ENCODE measurements around the gene LOXL4. TPM values are rescaled to one million over a fixed set of nuclear protein-coding genes. Genes with fewer than 3 reads are reported as not detected.

The LOXL4 gene
- total RNA-seq, 1 experiment from 2014 or later: 1.3 TPM

- H3K9me3 ChIP-seq (ENCODE audit: control insufficient read depth in 1 of 2, insufficient read depth in 1 of 2, low read depth in 1 of 2, low read length in 2 of 2): no peaks in the 10 kb centered on the region
- intact Hi-C loops (cut with micrococcal nuclease): no loop called here
- no peaks in the 10 kb centered on the region for H3K79me2 ChIP-seq (ENCODE audit: insufficient read depth, low read length)
- peaks cover 17% of the 10 kb centered on the region in 2 experiments for H3K4me1 ChIP-seq (ENCODE audit: control insufficient read depth in 1 of 2, insufficient read depth in 2 of 2, low read length in 2 of 2)
- no peaks in the 10 kb centered on the region for H3K36me3 ChIP-seq (ENCODE audit: control insufficient read depth in 1 of 2, insufficient read depth in 2 of 2, low read length in 2 of 2)
- peaks cover 42% of the 10 kb centered on the region; the same call in 1 of the 2 replicates for H3K27me3 ChIP-seq (ENCODE audit: insufficient read depth, low read length)
- H2AFZ ChIP-seq (ENCODE audit: low read depth, low read length, poor library complexity, severe bottlenecking): no peak overlapping the region
- RAD21 ChIA-PET (ENCODE audit: low non-redundant PET in 1 of 2, low total read pairs in 2 of 2, uncharacterized antibody in 2 of 2, unreplicated experiment in 2 of 2): no interaction called here
- no peak overlapping the region for H3K4me3 ChIP-seq (replicated peaks in 1 of 2; ENCODE audit: low read depth in 1 of 2, low read length in 2 of 2)
- ATAC-seq: peak; percentile 33; the same call in 1 of the 2 replicates
- no peaks in the 10 kb centered on the region for H4K20me1 ChIP-seq (ENCODE audit: insufficient read depth)
- POLR2A ChIA-PET: no interaction called here
- TF ChIP-seq RAD21 (IDR thresholded peaks at IDR 0.05; ENCODE audit: low read depth) (no peak), SIN3A (IDR thresholded peaks at IDR 0.05; ENCODE audit: low read depth) (no peak), CBX3 (IDR thresholded peaks at IDR 0.05; ENCODE audit: low read depth) (no peak), EZH2 (IDR thresholded peaks at IDR 0.05) (no peak), POLR2AphosphoS5 (IDR thresholded peaks at IDR 0.05; ENCODE audit: low read depth, low read length) (no peak), ZNF274 (IDR thresholded peaks at IDR 0.05; ENCODE audit: low read depth, low read length) (no peak), POLR2A (IDR thresholded peaks at IDR 0.05; ENCODE audit: borderline replicate concordance, extremely low read depth, insufficient read depth, insufficient read length) (no peak), EGR1 (IDR thresholded peaks at IDR 0.05; ENCODE audit: low read depth) (no peak), SRF (IDR thresholded peaks at IDR 0.05; ENCODE audit: low read depth) (no peak), ZBTB33 (IDR thresholded peaks at IDR 0.05; ENCODE audit: extremely low read depth, insufficient replicate concordance, low read length) (no peak), SP1 (IDR thresholded peaks at IDR 0.05; ENCODE audit: low read depth) (no peak), JUND (IDR thresholded peaks at IDR 0.05) (no peak), TCF7L2 (IDR thresholded peaks at IDR 0.05; ENCODE audit: borderline replicate concordance, extremely low read depth, insufficient read depth, insufficient read length) (no peak), YY1 (IDR thresholded peaks at IDR 0.05; ENCODE audit: extremely low read depth, insufficient replicate concordance, low read depth, low read length) (no peak), ZFX (IDR thresholded peaks at IDR 0.05) (no peak), ELF1 (IDR thresholded peaks at IDR 0.05; ENCODE audit: borderline replicate concordance, low read depth) (no peak), ATF3 (IDR thresholded peaks at IDR 0.05) (no peak), MAX (IDR thresholded peaks at IDR 0.05) (no peak)
- TF ChIP-seq, protein P1, sequence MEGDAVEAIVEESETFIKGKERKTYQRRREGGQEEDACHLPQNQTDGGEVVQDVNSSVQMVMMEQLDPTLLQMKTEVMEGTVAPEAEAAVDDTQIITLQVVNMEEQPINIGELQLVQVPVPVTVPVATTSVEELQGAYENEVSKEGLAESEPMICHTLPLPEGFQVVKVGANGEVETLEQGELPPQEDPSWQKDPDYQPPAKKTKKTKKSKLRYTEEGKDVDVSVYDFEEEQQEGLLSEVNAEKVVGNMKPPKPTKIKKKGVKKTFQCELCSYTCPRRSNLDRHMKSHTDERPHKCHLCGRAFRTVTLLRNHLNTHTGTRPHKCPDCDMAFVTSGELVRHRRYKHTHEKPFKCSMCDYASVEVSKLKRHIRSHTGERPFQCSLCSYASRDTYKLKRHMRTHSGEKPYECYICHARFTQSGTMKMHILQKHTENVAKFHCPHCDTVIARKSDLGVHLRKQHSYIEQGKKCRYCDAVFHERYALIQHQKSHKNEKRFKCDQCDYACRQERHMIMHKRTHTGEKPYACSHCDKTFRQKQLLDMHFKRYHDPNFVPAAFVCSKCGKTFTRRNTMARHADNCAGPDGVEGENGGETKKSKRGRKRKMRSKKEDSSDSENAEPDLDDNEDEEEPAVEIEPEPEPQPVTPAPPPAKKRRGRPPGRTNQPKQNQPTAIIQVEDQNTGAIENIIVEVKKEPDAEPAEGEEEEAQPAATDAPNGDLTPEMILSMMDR (IDR thresholded peaks at IDR 0.05 in 2 of 3, conservative IDR thresholded peaks at IDR 0.05 in 1 of 3; ENCODE audit: borderline replicate concordance in 1 of 3, insufficient read depth in 1 of 3, low read depth in 2 of 3, low read length in 2 of 3): no peak
- DNase-seq (ENCODE audit: low read depth, low spot score): no peak
- CTCF ChIA-PET: interaction anchor here (1.2 to 3.3 kb wide), 2 partner anchors 12 to 15 kb away, joined by 3 to 11 read pairs; no protein-coding TSS in a partner anchor
- no peak overlapping the region for H3K4me2 ChIP-seq (ENCODE audit: low read length)
- H3K27ac ChIP-seq (ENCODE audit: low read depth, low read length): no peak overlapping the region
- H3K9ac ChIP-seq (ENCODE audit: low read length): no peak overlapping the region
- no peaks in the 10 kb centered on the region for H3K9me2 ChIP-seq (ENCODE audit: insufficient read depth)
- no TSS peak for BruUV-seq (replicated peaks)
Measured at GRCh38 chr10:98293550-98294269, 25.7 kb upstream of the LOXL4 start.
